Measurements from ENCODE around the gene SBK3.
"Not testable (repeated sequence)": the region's sequence is repeated elsewhere in the genome, so short reads cannot be mapped to it uniquely, and the experiment has no call there.

The SBK3 gene

DNA sequence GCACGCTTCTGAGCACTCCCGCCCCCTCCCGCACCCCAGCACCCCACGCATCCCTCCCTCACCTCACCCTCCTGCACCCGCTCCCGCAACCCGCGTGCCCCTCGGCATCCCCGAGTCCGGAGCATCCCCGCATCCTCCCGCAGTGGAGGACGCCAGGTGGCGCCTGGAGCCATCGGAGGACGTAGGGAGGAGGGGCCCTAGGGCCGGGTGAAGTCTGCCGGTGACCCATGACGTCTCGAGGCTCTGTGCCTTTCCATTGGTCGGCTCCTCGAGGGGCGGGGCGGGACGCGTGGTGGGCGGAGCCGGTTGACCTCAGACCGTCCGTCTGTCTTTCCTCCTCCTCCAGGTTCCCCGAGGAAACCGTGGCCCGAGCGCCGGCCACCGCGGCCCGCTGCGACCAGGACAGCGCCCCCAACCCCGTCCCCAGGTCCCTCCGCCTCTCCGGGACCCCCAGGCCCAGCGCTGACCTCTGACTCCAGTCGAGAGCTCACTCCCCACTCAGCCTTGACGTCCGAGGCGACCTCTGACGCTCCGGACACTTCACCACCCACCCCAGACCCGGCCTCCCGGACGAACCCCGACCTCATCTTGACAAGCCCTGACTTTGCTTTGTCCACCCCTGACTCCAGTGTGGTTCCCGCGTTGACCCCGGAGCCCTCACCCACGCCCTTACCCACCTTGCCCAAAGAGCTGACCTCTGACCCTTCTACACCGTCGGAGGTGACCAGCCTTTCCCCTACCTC, 28.3 kb downstream of the SBK3 start:
- DNase-seq (ENCODE audit: low read depth) = peak; percentile 83

DNA sequence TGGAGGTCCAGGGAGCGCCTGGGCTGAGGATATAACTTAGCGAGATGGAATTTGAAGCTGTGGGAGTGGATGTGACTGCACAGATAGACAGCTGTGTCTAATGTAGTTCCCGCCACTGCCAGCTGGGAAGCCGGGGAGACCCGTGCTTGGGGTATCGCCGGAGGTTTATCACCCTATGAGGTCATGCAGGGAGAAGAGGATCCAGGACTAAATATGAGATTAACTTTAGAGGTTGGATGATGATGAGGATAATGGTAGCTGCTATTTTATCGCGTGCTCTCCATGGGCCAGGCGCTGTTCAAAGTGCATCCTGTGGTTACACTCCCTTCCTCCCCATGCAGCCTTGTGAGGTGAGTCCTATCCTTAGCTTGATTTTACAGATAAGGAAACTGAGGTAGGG, 37.2 kb downstream of the SBK3 start:
- no peak for DNase-seq (ENCODE audit: low read depth)

DNA sequence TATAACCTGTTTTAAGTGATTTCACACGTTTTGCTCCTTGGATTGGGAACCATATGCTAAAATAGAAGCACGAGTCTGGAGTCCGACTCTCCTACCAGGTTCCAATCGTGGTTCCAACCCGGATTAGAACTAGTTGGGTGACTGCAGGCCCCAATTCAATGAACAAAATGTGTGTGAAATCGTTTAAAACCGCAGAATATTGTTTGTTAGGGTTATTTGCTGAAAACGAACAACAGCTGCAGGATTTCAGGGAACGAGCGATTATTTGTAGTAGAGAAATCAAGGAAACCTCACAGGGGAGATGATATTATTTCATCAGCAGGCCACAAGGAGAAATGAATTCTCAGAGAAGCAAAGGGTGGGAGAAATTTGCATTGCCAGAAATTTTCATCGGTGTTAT, 40.4 kb downstream of the SBK3 start:
- DNase-seq (ENCODE audit: low read depth) = no peak

DNA sequence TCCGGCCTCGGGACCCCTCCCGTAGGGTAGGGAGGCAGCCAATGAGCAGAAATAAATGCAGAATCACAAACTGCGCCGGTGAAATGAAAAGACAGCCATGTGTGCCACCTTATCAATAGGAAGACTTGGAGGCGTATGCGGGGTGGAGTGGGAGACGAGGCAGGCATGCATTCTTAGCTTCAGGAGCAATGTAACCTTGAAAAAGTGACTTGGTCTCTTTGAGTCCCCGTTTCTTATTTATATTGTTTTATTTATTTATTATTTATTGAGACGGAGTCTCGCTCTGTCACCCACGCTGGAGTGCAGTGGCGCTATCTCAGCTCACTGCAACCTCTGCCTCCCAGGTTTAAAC, 41.1 kb downstream of the SBK3 start:
- no peak for DNase-seq (ENCODE audit: low read depth)

DNA sequence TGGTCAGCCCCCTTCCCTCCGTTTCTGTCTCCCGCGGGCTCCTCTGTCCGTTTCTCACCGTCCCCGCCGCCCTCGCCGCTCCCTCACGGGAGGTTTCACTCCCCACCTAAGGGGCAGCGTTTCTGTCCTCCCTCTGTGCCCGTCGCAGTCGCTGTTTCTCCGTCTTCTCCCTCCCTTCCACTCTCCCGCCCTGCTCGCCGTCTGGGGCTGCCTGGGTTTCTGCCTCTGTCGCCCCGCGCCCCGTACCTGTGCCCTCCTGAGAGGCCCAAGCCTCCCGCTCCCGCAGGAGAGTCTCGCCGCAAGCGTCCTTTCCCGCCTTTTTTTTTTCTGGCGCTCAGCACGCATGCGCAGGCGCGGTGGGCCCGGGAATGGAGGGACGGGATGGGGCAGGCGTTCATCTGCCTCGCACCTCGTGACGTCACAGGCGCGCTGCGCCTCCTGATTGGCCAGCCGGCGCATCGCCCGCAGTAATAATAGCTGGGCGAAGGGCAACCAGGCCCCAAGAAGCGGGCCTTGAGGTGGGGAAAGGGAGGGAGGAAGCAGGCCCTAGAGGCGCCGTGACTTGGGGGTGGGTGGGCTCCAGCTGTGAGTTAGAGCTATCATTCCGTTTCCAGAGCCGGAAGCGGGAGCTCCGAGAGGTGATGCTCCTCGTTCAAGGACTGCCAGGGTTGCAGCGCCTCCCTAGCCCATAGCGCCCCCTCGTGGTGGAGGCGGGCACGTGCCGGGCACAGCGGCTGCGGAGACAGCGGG, 41.7 kb downstream of the SBK3 start:
- DNase-seq (ENCODE audit: low read depth) = peak; percentile 86

DNA sequence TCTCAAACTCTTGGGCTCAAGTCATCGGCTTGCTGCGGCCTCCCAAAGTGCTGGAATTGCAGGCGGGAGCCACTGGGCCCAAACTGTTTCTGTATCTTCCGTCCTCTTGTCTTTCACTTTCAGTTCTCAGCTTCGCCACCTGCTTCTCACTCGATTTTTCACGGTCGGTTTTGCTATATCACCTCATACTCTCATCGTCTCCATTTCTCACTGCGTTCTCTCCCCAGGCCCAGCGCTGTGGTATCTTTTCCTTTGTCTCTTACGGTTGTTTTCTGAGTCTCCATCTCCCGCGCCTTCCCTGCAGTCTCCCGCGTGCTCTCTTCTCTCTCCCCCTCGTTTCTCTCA, 42.2 kb downstream of the SBK3 start:
- DNase-seq (ENCODE audit: low read depth) = no peak

DNA sequence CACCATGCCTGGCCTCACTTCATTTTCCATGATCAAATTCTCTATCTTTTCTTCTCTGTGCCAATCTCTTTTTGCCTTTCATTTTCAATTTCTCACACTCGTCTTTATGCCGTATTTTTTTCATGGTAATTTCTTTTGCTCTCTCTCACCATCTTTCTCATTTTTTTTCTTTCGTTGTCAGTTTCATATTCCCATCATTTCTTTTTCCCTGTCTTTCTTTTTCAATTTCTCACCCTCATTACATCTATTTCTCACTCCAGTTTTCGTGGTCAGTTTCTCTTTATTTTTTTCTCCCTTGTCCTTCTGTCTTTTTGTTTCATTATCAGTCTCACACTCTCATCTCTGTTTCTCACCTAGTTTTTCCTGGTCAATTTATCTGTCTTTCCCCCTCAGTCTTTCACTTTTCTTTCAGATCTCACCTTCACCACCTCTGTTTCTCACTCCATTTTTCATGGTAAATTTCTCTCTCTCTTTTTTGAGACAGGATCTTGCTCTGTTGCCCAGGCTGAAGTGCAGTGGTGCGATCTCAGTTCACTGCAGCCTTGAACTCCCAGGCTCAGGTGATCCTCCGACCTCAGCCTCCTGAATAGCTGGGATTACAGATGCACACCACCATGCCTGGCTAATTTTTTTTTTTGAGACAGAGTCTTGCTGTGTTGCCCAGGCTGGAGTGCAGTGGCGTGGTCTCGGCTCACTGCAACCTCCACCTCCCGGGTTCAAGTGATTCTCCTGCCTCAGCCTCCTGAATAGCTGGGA, 43.0 kb downstream of the SBK3 start:
- no peak for DNase-seq (ENCODE audit: low read depth)

DNA sequence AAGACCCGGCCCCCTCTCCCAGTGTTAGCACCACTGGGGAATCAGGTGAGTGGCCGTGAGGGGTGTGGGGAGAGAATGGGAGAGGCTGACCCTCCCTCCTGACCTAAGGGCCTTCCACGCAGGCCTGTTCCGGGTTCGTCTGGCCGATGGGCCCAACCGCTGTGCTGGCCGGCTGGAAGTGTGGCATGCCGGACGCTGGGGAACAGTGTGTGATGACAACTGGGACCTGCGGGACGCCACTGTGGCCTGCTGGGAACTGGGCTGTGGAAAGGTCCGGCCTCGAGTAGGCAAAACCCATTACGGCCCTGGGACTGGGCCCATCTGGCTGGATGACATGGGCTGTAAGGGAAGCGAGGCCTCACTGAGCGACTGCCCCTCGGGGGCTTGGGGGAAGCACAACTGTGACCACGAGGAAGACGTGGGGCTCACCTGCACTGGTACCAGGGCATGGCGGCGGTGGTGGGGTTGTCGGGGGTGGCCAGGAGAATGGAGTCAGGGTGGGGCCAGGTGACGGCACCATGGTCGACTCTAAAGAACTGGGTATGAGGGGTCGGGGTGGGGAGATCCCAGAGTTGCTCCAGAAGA, 44.9 kb downstream of the SBK3 start:
- DNase-seq (ENCODE audit: low read depth) = no peak

DNA sequence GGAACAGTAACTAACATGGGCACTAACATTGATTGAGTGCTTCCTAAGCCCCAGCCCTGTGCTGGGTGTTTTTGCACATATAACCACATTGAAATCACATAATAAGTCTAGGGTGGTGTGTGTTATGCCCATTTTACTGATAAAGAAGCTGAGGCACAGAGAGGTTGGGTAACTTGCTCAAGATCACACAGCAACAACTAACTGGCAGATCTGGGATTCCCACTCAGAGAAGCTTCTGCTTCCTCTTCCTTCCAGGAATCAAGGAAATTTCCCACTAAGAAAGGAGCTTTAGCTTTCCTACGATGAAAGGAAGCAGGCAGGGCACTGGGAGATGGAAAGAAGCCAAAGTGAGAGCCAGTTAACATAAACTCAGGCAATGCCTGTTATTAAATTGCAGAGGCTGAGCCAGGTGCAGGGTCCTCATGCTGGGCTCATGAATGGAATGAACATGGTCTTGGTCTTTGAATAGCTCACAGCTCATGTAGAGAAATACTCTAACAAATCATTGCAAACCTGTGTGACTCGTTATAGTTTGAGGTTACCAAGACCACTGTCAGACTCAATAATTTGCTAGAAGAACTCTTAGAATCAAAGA, 47.0 kb downstream of the SBK3 start:
- DNase-seq (ENCODE audit: low read depth) = no peak

DNA sequence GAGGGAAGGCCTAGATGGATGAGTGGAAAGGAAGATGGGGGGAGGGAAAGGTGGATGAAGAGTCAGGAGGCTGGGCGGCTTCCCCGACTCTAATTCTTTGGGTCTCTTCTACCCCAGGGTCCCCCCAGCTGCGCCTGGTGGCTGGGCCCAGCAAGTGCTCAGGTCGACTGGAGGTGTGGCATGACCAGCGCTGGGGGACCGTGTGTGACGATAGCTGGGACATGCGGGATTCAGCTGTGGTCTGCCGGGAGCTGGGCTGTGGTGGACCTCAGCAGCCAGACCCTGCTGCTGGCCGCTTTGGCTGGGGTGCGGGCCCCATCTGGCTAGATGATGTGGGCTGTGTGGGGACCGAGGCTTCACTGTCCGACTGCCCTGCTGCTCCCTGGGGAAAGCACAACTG, 47.6 kb downstream of the SBK3 start:
- DNase-seq (ENCODE audit: low read depth) = no peak

DNA sequence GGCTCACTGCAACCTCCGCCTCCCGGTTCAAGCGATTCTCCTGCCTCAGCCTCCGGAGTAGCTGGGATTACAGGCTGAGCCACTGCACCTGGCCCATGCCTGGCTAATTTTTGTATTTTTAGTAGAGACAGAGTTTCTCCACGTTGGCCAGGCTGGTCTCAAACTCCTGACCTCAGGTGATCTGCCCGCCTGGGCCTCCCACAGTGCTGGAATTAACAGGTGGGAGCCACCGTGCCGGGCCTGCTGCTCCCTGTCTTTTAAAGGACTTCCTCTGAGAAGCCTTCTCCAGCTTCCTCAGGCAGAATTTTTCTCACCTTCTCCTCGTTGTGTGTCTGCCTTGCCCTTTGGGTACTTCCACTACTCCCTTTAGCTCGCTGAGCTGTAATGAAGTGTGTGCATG, 48.5 kb downstream of the SBK3 start:
- DNase-seq (ENCODE audit: low read depth) = not testable (repeated sequence)

DNA sequence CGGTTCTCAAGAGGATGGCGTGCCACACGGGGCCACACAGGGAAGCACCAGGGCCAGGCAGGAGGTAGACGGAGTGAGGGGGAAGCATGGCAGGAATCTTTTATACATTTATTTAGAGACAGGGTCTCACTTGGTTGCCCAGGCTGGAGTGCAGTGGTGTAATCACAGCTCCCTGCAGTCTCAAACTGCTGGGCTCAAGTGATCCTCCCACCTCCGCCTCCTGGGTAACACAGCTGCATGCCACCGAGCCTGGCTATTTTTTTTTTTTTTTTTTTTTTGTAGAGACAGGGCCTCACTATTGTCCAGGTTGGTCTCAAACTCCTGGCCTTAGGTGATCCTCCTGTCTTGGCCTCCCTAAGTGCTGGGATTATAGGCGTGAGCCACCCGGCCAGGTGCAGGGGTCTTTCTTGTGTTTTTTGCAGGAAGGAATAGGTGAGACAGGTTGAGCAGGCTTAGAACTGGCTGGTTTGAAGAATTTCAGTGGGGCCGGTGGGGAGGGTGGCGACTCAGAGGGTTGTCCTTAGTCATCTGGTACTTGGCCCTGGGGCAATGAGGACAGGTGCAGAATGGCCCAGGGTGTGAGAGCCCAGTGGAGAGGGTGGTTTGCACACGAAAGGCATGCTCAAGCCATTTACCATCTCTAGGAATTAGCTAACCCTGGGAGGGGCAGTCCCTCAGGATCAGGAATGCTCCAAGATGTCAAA, 49.5 kb downstream of the SBK3 start:
- no peak for DNase-seq (ENCODE audit: low read depth)

DNA sequence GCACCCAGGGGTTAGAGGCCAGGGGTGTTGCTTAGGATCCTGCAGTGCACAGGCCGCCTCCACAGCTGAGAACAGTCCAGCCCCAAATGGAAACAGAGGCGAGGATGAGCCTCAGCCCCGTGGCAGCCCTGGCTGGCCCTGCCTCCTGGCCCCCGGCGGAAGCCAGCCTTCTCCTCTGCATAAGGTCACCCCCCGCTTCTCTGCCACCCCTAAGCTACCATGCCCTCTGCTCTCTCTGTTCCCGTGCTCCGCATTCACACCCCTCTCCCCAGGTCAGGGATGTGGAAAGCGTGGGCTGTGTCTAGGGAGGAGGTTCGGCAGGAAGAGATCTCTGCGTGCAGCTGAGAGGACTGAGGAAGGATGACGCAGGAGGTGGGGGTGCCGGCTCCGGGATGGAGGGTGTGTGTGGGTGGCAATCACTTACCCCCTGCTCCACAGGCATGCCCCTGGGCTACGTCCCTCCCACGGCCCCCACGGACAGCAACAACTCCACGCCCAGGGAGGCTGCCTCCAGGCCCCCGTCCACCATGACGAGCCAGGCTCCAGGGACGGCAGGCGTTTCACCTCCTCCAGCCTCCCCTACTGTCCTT, 51.1 kb downstream of the SBK3 start:
- DNase-seq (ENCODE audit: low read depth) = no peak

DNA sequence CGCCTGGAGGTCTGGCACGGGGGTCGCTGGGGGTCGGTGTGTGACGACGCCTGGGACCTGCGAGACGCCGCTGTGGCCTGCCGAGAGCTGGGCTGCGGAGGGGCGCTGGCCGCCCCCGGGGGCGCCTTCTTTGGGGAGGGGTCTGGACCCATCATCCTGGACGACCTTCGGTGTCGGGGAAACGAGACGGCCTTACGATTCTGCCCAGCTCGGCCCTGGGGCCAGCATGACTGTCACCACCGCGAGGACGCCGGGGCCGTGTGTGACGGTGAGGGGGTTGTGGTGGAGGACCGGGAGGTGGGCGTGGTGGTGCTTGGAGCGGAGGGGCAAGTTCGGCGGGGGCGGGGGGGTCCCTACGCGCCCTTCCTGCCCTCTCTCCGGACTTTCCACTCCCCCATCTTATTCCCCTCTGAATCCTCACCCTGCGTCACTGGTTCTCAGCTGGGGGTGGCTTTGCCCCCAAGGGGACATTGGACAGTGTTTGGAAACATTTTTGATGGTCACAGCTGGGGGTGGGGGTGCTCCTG, 51.6 kb downstream of the SBK3 start:
- DNase-seq (ENCODE audit: low read depth) = no peak

DNA sequence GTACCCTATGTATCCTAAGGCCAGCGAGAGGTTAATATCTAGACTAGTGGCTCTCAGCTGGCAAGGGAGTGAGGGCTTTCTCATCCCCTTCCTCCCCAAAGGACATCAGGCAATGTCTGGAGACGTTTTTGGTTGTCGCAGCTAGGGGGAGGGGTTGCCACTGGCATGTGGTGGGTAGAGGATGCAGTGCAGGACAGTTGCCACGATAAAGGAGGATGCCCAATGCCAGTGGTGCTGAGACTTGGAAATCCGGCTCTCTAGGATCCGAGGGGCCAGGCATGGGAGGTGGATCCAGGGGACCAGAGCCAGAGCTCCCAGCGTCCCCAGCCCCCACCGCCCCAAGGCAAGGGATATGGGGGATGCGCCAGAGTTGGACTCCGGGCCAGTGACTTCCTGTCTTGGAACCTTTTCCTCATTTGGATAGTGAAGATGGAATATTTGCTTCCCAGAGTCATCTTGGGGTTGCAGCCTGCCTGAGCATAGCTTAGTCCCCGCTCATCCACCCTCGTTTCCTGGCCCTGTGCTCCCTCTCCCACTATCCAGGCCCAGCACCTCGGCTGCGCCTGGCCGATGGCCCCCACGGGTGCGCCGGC, 52.2 kb downstream of the SBK3 start:
- no peak for DNase-seq (ENCODE audit: low read depth)

DNA sequence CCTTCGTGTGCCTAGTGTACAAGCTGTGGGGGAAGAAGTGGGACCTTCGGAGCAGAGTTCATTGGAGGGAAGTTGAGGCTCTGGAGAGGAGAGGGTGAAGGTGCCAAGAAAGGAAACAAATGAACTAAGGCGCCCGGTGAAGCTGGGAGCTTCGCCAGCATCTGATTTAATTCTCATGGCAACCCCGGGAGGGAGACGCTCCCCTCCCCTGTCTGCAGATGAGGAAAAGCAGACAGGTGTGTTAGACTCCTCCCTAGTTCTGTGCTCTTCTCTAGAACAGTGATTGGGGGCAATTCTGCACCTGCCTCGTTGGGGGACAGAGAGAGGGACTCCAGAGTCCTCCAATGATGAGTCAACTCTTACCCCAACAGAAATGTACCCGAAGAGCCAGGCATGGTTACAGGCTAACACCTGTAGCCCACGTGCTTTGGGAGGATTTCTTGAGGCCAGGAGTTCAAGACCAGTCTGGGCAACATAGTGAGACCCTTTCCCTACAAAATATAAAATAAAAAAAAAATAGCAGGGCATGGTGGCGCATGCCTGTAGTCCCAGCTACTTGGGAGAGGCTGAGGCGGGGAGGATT, 52.9 kb downstream of the SBK3 start:
- DNase-seq (ENCODE audit: low read depth) = no peak

DNA sequence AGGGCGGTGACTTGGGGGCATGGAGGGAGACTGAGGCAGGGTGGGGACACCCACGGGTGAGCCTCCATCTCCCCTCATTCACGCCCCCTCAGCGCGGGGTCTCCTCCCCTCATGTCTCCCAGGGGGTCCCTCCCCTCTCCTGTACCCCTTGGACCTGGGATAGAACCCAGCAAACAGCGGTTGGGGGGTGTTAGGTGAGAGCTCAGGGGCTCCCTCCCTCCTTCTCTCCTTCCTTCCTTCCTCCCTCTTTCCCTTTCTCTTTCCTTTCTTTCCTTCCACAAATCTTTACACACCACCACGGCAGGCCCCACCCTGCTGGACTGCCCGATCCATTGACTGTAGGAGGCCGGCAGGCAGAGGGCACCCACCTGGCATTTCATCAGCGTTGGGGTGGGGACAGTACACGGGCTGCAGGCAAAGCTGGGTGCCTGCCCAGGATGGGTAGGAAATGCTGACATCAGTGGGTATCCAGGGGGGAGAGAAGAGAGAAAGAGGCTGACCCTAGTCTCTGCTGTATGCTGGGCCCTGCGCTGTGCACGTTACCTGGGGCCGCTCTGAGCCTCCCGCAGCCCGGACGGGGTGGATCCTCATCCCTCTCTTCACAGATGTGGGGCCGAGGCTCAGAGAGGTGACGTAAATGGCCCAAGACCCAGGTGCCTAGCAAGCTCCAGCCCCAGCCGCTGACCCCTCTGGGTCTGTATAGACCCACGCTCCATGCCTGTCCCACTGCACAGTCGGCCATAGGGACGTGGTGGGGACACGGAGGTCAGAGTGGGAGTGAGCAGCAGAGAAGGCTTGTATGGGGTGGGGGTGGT, 53.6 kb downstream of the SBK3 start:
- DNase-seq (ENCODE audit: low read depth) = no peak

Data from activated T-helper 1 cell treated with Interleukin-2 at 50 U/mL for 16 hours (primary cell).